ENCODE results near the gene RNLS. TPM values are rescaled to one million over a fixed set of nuclear protein-coding genes. Genes with fewer than 3 reads are reported as not detected.

RNLS gene
- total and polyA plus RNA-seq, 2 of the 4 experiments (the other 2 are of a cell fraction): 4.5 to 7.0 TPM

GRCh38 chr10:88415533-88416130, 167.5 kb downstream of the RNLS start:
- Histone ChIP-seq H3K23ac (ENCODE audit: low read depth, low read length) (no peak overlapping the region), H4K91ac (ENCODE audit: insufficient read depth, low read depth, low read length) (no peak overlapping the region), H3K9me1 (ENCODE audit: insufficient read depth, low read length) (0 out of 2 replicates have a peak, but pooled peaks cover 3% of the 10 kb centered on the region), H3K14ac (replicated peaks; ENCODE audit: low read depth, low read length) (0 out of 2 replicates have a peak overlapping the region, but pooled peaks have one; percentile 37), H3K27ac (ENCODE audit: insufficient read depth, low read length) (no peak overlapping the region), H2BK120ac (ENCODE audit: low read depth, low read length) (no peak overlapping the region), H3K4me1 (ENCODE audit: control insufficient read depth, insufficient read depth, low read length) (no peaks in the 10 kb centered on the region), H4K5ac (ENCODE audit: low read depth, low read length) (no peak overlapping the region), H3K18ac (ENCODE audit: low read depth, low read length) (no peak overlapping the region), H2BK20ac (ENCODE audit: low read depth, low read length) (no peak overlapping the region), H3K36me3 (ENCODE audit: control insufficient read depth, insufficient read depth, low read length) (no peaks in the 10 kb centered on the region), H2AFZ (replicated peaks; ENCODE audit: low read length, poor library complexity) (no peak overlapping the region), H2AK9ac (replicated peaks; ENCODE audit: low read depth, low read length, poor library complexity) (no peak overlapping the region), H2BK5ac (ENCODE audit: low read depth, low read length, poor library complexity, severe bottlenecking) (no peak overlapping the region), H3K9ac (ENCODE audit: low read depth, low read length) (no peak overlapping the region), H3K9me3 (ENCODE audit: control insufficient read depth, insufficient read depth, low read length) (no peaks in the 10 kb centered on the region), H3K4ac (ENCODE audit: low read depth, low read length) (no peak overlapping the region), H4K20me1 (ENCODE audit: insufficient read depth, low read length) (no peaks in the 10 kb centered on the region), H2AK5ac (ENCODE audit: low read depth, low read length) (no peak overlapping the region), H3K56ac (ENCODE audit: extremely low read depth, insufficient read depth, low read length) (no peak overlapping the region), H4K8ac (ENCODE audit: low read depth in 2 of 2, low read length in 2 of 2) (no peak overlapping the region), H3K4me2 (ENCODE audit: low read depth, low read length) (no peak overlapping the region), H3K4me3 (ENCODE audit: insufficient read depth, low read depth, low read length) (no peak overlapping the region), H3K27me3 (ENCODE audit: control insufficient read depth, insufficient read depth, low read length) (no peaks in the 10 kb centered on the region), H2BK15ac (ENCODE audit: low read depth, low read length) (no peak overlapping the region), H3K79me1 (ENCODE audit: low read depth in 1 of 2, low read length in 2 of 2) (no peaks in the 10 kb centered on the region)
- intact Hi-C loops (cut with micrococcal nuclease): no loop called here
- no TSS peak for BruUV-seq (replicated peaks)
- in situ Hi-C loops (cut with MboI; ENCODE audit: low sequenced_read_pairs): no loop called here
- DNase-seq (no peak), ATAC-seq (ENCODE audit: low read depth) (no peak)
- dilution Hi-C loops (cut with HindIII; ENCODE audit: low sequenced_read_pairs, unreplicated experiment): no loop called here
- TF ChIP-seq ELK1 (IDR thresholded peaks at IDR 0.05; ENCODE audit: borderline replicate concordance, low read depth, low read length): no peak
- no peak for TF ChIP-seq CHD1 (IDR thresholded peaks at IDR 0.05; ENCODE audit: low read depth, low read length)
- TF ChIP-seq MAFK (IDR thresholded peaks at IDR 0.05; ENCODE audit: low read depth, low read length): no peak
- TF ChIP-seq CTCF (conservative IDR thresholded peaks at IDR 0.05; ENCODE audit: low read depth, low read length): no peak
- no peak for TF ChIP-seq NFE2L2 (IDR thresholded peaks at IDR 0.05; ENCODE audit: low read depth, low read length)
- POLR2A ChIA-PET (ENCODE audit: unreplicated experiment): no interaction called here
- WGBS, 2 experiments (ENCODE audit: extremely low coverage in 2 of 2, insufficient read length in 1 of 2): no CpG with 5 or more reads among the region's 1 CpG
- CTCF ChIA-PET: no interaction called here

All from IMR-90 (cell line).